ENCODE measurements around the gene TTC38.

Gene TTC38

GRCh38 chr22:46242076-46242475, 25.7 kb upstream of the TTC38 start:
- H3K4me3 ChIP-seq (ENCODE audit: low read depth, low read length), result no peak overlapping the region
- POLR2A ChIA-PET, result interaction anchor here (0.8 kb wide), 1 partner anchor 20 kb away, joined by 3 read pairs; no protein-coding TSS in a partner anchor
- DNase-seq (ENCODE audit: low read depth, low spot score), result no peak
- CTCF ChIA-PET, result interaction anchor here (0.8 to 0.9 kb wide), 2 partner anchors 12 to 236 kb away, joined by 3 to 4 read pairs; no protein-coding TSS in a partner anchor
- TF ChIP-seq CTCF (IDR thresholded peaks at IDR 0.05; ENCODE audit: insufficient read depth, low read length, missing control alignments), result no peak

GRCh38 chr22:46244771-46245170, 23.0 kb upstream of the TTC38 start:
- DNase-seq (ENCODE audit: low read depth, low spot score), result no peak
- POLR2A ChIA-PET, result interaction anchor here (0.6 kb wide), 1 partner anchor 236 kb away, joined by 3 read pairs; no protein-coding TSS in a partner anchor
- TF ChIP-seq CTCF (IDR thresholded peaks at IDR 0.05; ENCODE audit: insufficient read depth, low read length, missing control alignments), result no peak
- no peak overlapping the region for H3K4me3 ChIP-seq (ENCODE audit: low read depth, low read length)
- CTCF ChIA-PET, result interaction anchor here (1.0 to 2.4 kb wide), 3 partner anchors 45 to 250 kb away, joined by 3 to 7 read pairs (median 3); no protein-coding TSS in a partner anchor

GRCh38 chr22:46245511-46245910, 22.3 kb upstream of the TTC38 start:
- no peak for TF ChIP-seq CTCF (IDR thresholded peaks at IDR 0.05; ENCODE audit: insufficient read depth, low read length, missing control alignments)
- POLR2A ChIA-PET, result interaction anchor here (0.9 kb wide), 1 partner anchor 22 kb away, joined by 3 read pairs; the partner anchor contains the start of gene TTC38
- CTCF ChIA-PET, result interaction anchor here (1.9 to 2.4 kb wide), 2 partner anchors 239 to 250 kb away, joined by 5 to 7 read pairs; no protein-coding TSS in a partner anchor
- DNase-seq (ENCODE audit: low read depth, low spot score), result no peak
- H3K4me3 ChIP-seq (ENCODE audit: low read depth, low read length), result no peak overlapping the region

- ChIA-PET CTCF (interaction anchor here (1.8 to 2.4 kb wide), 3 partner anchors 114 to 251 kb away, joined by 4 to 7 read pairs (median 5); no protein-coding TSS in a partner anchor), POLR2A (interaction anchor here (1.1 kb wide), 1 partner anchor 19 kb away, joined by 3 read pairs; no protein-coding TSS in a partner anchor)
- TF ChIP-seq CTCF (IDR thresholded peaks at IDR 0.05; ENCODE audit: insufficient read depth, low read length, missing control alignments), result no peak
- no peak overlapping the region for H3K4me3 ChIP-seq (ENCODE audit: low read depth, low read length)
- no peak for DNase-seq (ENCODE audit: low read depth, low spot score)
Observed at GRCh38 chr22:46246178-46246577, 21.6 kb upstream of the TTC38 start.

- ChIA-PET CTCF (interaction anchor here (1.8 kb wide), 1 partner anchor 115 kb away, joined by 4 read pairs; no protein-coding TSS in a partner anchor), POLR2A (no interaction called here)
- H3K4me3 ChIP-seq (ENCODE audit: low read depth, low read length), result no peak overlapping the region
- TF ChIP-seq CTCF (IDR thresholded peaks at IDR 0.05; ENCODE audit: insufficient read depth, low read length, missing control alignments), result no peak
- DNase-seq (ENCODE audit: low read depth, low spot score), result no peak
Observed at GRCh38 chr22:46247443-46247975, 20.3 kb upstream of the TTC38 start.

- TF ChIP-seq CTCF (IDR thresholded peaks at IDR 0.05; ENCODE audit: insufficient read depth, low read length, missing control alignments), result peak; percentile 8
- CTCF ChIA-PET, result interaction anchor here (0.7 to 1.4 kb wide), 2 partner anchors 17 to 128 kb away, joined by 3 read pairs; partner anchors contain the start of gene TTC38
- POLR2A ChIA-PET, result interaction anchor here (0.6 to 1.5 kb wide), 10 partner anchors 10 to 253 kb away, joined by 3 to 9 read pairs (median 4); partner anchors contain the start of genes PKDREJ, TRMU and TTC38
- peak; percentile 10 for DNase-seq (ENCODE audit: low read depth, low spot score)
- peak within 1 kb of the TSS; percentile 87 for H3K4me3 ChIP-seq (ENCODE audit: low read depth, low read length)
Observed at GRCh38 chr22:46250035-46250782, 17.6 kb upstream of the TTC38 start, which contains the start of gene CDPF1. Gene CDPF1 (minus strand): TSS chr22:46250293. CDS start chr22:46248284, 2,009 bp downstream.

Data from AG04449 (cell line).